Mononuclear cell (primary cell): ENCODE measurements around the gene PLA2G15. TPM values are rescaled to one million over a fixed set of nuclear protein-coding genes. Genes with fewer than 3 reads are reported as not detected.
A peak's percentile ranks its signal among the peaks of the same experiment; 100 is the strongest.
"Not testable (repeated sequence)": the region's sequence is repeated elsewhere in the genome, so short reads cannot be mapped to it uniquely, and the experiment has no call there.

ENCODE experiments used
- H3K27me3 ChIP-seq: 2 replicates; pipeline ENCODE4 v1.6.0; 2011; ENCODE audit warnings: low read length, control low read depth; ENCODE audit not compliant: insufficient read depth
- H3K4me1 ChIP-seq: 2 replicates; pipeline ENCODE4 v1.5.1; 2011; ENCODE audit warnings: mild to moderate bottlenecking, low read length, control low read depth; ENCODE audit not compliant: insufficient read depth
- H3K4me3 ChIP-seq: 2 replicates; pipeline ENCODE4 v1.5.1; 2011; ENCODE audit warnings: mild to moderate bottlenecking, low read length, moderate library complexity
- H3K9me3 ChIP-seq: 2 replicates; pipeline ENCODE4 v1.5.1; 2011; ENCODE audit warnings: low read depth, mild to moderate bottlenecking, control low read depth, low read length
- total RNA-seq: library from RNA; depleted of rRNA; stranded (reverse); fragments of >200 nt; gene quantifications from one replicate; pipeline ENCODE4 v1.2.3, GENCODE V29; 2012

The PLA2G15 gene
- total RNA-seq, 1 donor = 10.1 TPM

DNA sequence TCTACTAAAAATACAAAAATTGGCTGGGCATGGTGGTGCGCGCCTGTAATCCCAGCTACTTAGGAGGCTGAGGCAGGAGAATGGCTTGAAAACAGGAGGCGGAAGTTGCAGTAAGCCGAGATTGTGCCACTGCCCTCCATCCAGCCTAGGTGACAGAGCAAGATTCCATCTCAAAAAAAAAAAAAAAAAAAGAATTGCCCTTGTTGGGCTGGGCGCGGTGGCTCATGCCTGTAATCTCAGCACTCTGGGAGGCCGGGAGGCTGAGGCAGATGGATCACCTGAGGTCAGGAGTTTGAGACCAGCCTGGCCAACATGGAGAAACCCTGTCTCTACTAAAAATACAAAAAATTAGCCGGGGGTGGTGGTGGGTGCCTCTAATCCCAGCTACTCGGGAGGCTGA is 43.6 kb downstream of the PLA2G15 start:
- H3K4me3 ChIP-seq, H3K27me3 ChIP-seq, H3K9me3 ChIP-seq: not testable (repeated sequence)
- H3K4me1 ChIP-seq = peaks cover 87% of the 10 kb centered on the region

DNA sequence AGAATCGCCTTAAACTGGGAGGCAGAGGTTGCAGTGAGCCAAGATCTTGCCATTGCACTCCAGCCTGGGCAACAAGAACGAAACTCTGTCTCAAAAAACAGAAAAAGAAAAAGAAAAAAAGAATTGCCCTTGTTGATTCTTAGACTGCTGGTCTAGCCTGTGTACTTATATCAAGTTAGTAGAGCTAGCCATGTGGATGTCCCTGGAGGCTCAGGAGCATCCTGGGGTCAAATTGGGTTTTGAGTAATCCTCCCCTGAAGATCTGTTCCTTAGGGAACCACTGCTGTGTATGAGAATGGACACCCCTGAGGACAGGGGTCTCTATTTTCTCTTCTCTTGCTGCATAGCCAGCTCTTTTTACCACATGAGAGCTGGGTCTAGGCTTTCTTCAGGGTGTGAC is 44.0 kb downstream of the PLA2G15 start:
- Histone ChIP-seq H3K27me3 (no peaks in the 10 kb centered on the region), H3K4me3 (no peak overlapping the region), H3K4me1 (peaks cover 83% of the 10 kb centered on the region), H3K9me3 (no peaks in the 10 kb centered on the region)

DNA sequence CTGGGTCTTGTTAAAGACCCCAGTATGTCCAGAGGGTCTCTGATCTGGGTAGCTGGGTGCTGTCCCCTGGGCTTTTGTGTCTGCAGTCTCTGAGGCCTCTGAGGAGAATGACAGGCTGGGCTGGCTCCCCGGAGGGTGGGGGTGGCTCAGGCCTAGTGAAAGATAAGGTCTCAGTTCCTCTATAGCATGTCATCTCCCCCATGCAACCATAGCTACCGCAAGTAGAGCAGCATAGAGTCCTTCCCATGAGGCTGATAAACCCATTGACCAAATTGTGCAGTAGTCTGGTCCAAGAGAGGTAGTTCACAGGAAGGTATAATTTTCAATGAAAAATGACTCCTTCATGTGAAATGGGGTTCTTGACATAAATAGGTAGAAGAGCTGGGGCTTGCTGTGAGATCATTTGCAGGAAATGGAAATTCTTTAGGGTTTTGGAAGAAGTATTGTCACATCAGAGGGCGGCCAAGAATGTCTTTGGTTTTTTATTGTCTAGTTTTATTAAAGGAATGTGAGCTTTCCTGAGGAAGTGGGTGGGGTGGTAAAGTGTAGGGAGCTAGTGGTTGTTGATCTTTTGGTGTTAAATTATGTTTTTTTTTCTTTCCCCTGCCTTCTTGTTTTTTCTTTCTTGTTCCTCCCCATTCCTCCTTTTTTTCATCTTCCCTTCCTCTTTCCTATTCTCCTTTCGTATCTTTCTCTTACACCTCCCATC is 44.6 kb downstream of the PLA2G15 start:
- Histone ChIP-seq H3K4me3 (no peak overlapping the region), H3K27me3 (no peaks in the 10 kb centered on the region), H3K4me1 (peaks cover 77% of the 10 kb centered on the region), H3K9me3 (no peaks in the 10 kb centered on the region)

DNA sequence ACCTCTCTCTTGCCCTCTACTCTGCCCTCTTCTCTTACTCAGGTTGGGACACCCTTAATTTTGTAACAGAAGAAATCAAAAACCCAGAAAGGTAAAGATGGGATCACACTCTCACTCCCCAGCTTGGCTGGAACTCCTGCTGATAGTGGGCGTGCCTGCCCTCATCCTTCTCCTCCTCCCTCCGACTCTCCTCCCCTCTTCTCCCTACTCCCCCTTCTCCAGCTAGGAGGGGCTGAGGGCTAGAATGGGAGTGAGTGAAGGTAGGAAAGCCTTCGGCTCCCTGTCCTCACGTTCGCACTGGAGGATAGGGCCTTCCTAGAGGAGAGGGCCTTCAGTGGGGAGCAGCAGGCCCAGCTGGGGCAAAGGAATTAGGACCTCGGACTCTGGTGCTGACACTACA is 45.3 kb downstream of the PLA2G15 start:
- no peaks in the 10 kb centered on the region for H3K9me3 ChIP-seq
- no peak overlapping the region for H3K4me3 ChIP-seq
- H3K27me3 ChIP-seq = no peaks in the 10 kb centered on the region
- peaks cover 71% of the 10 kb centered on the region for H3K4me1 ChIP-seq

DNA sequence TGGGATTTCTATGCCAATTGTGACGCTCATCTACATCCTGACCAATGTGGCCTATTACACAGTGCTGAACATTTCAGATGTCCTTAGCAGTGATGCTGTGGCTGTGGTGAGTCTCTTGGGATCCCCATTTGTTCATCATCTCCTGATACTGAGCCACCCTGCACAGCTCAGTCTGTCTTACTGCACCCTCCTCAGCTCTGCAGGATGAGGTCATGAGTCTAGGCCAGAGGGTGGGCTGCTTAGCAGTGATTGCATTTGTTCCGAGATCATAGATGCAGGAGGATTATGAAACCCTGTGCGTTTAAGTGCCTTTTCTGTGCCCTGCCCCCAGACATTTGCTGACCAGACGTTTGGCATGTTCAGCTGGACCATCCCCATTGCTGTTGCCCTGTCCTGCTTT is 46.1 kb downstream of the PLA2G15 start:
- Histone ChIP-seq H3K4me1 (peaks cover 63% of the 10 kb centered on the region), H3K4me3 (no peak overlapping the region), H3K27me3 (no peaks in the 10 kb centered on the region), H3K9me3 (no peaks in the 10 kb centered on the region)

DNA sequence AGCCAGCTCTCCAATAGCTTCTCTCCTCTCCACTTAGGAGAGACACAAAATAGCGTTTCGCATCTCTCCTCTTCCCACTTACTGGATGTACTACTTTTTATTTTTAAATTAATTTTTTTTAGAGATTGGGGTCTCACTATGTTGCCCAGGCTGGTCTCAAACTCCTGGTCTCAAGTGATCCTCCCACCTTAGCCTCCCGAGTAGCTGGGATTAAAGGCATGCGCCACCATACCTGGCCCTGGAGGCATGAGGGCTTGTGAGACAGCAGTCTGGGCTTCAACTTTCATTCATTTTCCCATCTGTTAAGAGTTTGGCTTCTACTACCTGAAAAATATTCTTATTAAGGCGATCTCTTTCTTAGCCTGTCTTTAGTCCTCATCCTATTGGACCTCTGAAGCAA is 47.3 kb downstream of the PLA2G15 start:
- peaks cover 51% of the 10 kb centered on the region for H3K4me1 ChIP-seq
- H3K9me3 ChIP-seq = no peaks in the 10 kb centered on the region
- H3K27me3 ChIP-seq = no peaks in the 10 kb centered on the region
- no peak overlapping the region for H3K4me3 ChIP-seq

DNA sequence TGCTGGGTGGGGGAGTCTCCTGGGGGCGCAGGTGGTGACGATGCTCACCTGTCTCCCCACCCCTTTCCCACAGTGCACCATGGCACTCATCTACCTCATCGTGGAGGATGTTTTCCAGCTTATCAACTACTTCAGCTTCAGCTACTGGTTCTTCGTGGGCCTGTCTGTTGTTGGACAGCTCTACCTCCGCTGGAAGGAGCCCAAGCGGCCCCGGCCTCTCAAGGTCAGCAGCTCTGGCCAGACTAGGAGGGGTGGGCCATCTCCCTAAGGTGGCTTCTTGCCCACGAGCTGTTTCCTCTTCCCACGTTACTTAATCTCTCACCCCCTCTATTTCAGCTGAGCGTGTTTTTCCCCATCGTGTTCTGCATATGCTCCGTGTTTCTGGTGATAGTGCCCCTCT is 51.1 kb downstream of the PLA2G15 start:
- Histone ChIP-seq H3K4me1 (peaks cover 19% of the 10 kb centered on the region), H3K27me3 (no peaks in the 10 kb centered on the region), H3K4me3 (no peak overlapping the region), H3K9me3 (no peaks in the 10 kb centered on the region)

DNA sequence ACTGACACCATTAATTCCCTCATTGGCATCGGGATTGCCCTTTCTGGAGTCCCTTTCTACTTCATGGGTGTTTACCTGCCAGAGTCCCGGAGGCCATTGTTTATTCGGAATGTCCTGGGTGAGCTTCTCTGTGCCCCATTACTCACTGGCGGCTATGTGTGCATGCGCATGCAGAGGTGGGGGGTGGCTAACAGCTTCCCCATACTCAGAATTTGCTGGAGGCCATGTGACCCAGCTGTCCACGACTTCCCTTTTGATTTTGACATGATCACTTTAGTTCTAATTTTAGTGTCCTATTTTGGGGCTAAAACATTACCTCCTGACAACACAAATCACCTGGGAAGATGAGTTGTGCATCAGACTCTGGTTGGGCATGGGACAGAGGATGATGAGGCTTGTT is 51.5 kb downstream of the PLA2G15 start:
- peaks cover 15% of the 10 kb centered on the region for H3K4me1 ChIP-seq
- no peaks in the 10 kb centered on the region for H3K27me3 ChIP-seq
- no peak overlapping the region for H3K4me3 ChIP-seq
- no peaks in the 10 kb centered on the region for H3K9me3 ChIP-seq

DNA sequence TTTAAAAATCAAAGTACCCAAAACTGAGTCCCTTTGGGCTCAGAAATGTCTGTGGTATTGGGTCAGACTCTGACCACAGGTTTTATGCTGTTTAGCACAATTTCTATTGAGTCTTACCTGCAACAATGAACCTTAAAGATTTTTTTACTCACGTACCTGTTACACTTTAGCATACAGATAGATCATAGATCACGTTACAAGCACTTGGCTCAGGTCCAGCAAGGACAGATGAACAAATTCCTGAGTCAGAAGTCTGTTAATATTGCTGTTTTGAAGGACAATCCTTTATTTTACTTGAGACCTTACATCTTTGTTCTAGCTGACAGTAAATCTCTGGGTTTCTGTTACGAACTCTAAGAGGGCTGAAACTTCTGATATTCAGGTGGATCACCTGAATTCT is 52.7 kb downstream of the PLA2G15 start:
- peaks cover 11% of the 10 kb centered on the region for H3K4me1 ChIP-seq
- H3K4me3 ChIP-seq = no peak overlapping the region
- no peaks in the 10 kb centered on the region for H3K27me3 ChIP-seq
- H3K9me3 ChIP-seq = no peaks in the 10 kb centered on the region

DNA sequence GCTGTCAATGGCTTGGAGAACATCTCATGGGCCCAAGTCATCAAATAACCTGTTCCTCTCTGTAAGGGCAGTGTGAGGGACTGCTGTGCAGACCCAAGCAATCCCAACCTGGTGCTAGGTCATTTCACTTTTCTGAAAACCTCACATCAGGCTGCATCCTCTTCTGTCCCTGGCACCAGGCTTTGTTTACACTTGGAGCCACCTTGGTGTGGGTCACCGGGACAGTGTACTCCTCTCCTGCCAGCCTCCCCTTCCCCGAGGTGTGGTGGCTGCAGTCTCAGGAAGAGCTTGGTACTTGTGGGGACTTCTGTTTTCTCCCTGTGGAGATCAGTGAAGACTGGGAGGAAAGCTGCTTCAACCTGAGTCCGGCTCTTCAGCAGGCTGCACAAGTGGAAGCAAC is 53.1 kb downstream of the PLA2G15 start:
- Histone ChIP-seq H3K9me3 (no peaks in the 10 kb centered on the region), H3K4me3 (no peak overlapping the region), H3K4me1 (peaks cover 11% of the 10 kb centered on the region), H3K27me3 (no peaks in the 10 kb centered on the region)

DNA sequence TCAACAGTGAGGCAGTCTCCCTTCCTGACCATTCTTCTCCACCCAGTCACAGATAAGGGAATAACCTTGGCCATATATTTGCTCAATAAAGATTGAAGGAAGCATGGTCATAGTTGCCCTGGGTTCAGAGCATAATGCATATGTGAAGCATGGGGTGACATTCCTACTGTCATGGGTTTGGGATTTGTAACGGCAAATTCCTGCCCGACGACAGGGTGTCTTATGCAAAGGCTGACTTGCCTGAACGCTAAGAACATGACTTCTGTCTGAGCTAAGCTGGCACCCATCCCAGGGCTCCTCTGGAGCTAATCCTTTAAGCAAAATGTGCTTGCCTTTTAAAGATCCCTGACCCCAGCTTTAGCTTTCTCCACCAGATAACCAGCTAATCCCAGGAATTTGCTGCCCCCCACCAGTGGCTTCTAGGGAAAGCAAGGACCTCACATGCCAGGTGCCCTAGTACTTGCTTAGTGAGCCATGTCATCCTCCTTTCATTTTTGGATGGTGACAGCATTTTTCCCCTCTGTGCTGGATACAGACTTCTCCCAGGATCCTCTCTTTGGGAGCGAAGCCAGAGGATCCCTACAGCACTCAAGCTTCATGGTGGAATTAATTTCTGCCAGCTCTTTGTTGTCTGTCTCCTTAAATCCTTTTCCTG is 53.9 kb downstream of the PLA2G15 start:
- H3K9me3 ChIP-seq = no peaks in the 10 kb centered on the region
- peaks cover 11% of the 10 kb centered on the region for H3K4me1 ChIP-seq
- no peak overlapping the region for H3K4me3 ChIP-seq
- H3K27me3 ChIP-seq = no peaks in the 10 kb centered on the region

DNA sequence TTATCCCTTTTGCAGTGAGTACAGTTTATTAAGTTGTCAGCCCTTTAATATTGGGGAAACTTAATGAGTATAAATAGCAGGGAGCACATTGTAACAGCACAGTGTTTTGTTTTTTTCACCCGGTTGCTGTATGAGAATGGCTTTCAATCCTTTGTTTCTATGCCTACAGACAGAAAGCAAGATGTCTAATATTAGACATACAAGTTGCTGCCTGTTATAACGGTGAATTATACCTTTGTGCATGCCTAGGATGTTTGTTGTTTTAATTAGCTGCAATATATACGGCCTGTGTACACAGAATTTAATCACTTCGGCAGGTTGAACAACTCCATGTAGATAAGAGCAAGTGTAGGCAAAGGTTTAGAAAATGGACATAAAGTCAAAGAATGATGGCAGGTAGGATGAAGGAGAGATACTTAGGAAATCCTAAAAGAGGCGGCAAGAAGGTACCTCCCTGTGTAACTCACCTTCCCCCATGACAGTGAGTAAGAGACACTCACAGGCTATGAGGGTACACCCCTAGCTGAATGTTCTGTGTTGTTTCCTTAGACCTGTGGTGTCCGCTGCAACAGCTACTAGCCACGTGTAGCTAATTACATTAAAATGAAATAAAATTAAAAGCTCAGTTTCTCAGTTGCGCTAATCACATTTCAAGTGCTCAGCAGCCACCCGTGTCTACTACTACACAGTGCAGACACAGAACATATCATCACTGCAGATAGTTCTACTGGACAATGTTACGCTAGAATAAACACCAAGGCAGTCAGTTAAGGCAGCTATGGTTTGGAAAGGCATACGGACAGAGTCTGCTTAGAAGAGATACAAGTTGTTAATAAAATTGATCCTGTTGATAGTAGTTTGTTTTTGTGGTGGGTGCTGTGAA is 54.6 kb downstream of the PLA2G15 start:
- Histone ChIP-seq H3K27me3 (no peaks in the 10 kb centered on the region), H3K9me3 (no peaks in the 10 kb centered on the region), H3K4me1 (peaks cover 11% of the 10 kb centered on the region), H3K4me3 (no peak overlapping the region)

DNA sequence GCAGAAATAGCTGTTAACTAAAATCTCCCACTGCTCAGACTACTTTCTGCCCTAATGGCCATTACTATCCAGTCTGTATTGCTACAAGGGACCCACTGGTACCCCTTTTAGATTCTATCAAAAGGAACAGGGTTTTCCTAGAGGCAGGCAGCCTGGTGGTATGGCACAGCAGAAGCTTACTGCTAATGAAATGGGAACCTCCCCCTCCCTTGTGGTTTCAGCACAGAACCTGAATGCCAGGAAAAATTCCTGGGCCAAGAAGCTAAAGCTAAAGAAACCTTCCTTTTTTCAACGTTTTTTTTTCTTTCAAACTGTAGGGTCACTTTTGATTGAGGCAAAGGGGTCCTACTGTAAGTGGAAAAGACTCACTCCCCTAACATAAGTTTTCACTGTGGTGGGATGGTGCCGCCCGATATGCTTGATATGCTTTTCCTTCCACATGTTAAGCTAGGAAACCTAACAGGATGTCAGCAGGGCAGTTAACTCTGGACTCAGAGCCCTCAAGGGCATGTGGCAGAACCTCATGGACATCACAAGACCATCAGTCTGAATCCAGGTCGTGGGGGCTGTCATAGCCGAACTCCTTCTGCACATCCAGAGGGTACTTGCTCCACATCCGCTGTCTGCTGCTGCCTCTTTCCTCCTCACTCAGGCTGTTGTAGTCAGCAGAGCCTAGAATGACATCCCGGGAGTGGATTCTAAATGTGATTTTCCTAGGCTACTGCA is 55.7 kb downstream of the PLA2G15 start:
- Histone ChIP-seq H3K27me3 (no peaks in the 10 kb centered on the region), H3K4me1 (peaks cover 11% of the 10 kb centered on the region), H3K9me3 (no peaks in the 10 kb centered on the region), H3K4me3 (no peak overlapping the region)

DNA sequence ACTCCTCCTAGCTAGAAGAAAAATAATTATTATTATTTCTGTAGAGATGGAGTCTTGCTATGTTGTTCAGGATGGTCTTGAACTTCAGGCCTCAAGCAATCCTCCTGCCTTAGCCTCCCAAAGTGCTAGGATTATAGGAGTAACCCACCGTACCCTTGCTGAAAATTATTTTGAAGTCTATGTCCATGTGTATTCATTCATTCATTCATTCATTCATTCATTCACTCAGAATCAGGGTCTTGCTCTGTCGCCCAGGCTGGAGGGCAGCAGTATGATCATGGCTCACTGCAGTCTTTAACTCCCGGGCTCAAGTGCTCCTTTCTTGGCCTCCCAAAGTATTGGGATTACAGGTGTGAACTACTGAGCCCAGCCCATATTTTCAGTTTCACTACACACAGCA is 61.5 kb downstream of the PLA2G15 start:
- H3K4me1 ChIP-seq = peaks cover 32% of the 10 kb centered on the region
- H3K27me3 ChIP-seq = no peaks in the 10 kb centered on the region
- no peaks in the 10 kb centered on the region for H3K9me3 ChIP-seq
- no peak overlapping the region for H3K4me3 ChIP-seq

DNA sequence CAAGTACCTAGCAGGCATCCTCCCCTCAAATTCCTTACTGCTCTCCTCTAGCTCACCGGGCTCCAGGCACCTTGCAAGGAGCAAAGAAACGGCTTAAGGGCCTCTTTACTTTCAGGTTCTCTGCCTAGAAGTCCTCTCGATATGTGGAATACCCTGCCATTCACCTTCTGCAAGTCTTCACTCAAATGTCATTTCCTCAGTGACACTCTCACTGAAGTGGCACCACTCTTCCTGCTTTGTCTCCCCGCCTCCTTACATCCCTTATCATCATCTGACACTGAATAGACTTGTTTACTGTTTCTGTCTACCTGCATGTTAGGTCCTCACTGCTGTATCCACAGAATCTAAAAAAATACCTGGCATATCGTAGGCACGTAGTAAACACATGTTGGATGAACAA is 64.6 kb downstream of the PLA2G15 start:
- Histone ChIP-seq H3K27me3 (no peaks in the 10 kb centered on the region), H3K4me1 (peaks cover 36% of the 10 kb centered on the region)

More for the DNA sequence above, 64.6 kb downstream of the PLA2G15 start:
- H3K4me3 ChIP-seq = peak overlapping the region; percentile 94
- no peaks in the 10 kb centered on the region for H3K9me3 ChIP-seq
